Astrocyte of the spinal cord (primary cell): ENCODE results near the gene TBX2.
A peak's percentile ranks its signal among the peaks of the same experiment; 100 is the strongest.

Experiments used
- DNase-seq: peaks from one replicate; pipeline ENCODE4 v3.0.0; 2011; ENCODE audit warnings: low read depth, low spot score
- H3K4me3 ChIP-seq: 2 replicates; pipeline ENCODE4 v1.5.1; 2011; ENCODE audit warnings: low read depth, mild to moderate bottlenecking, low read length, moderate library complexity
- in situ Hi-C: cut with HindIII; loops from 2 replicates; pipeline ENCODE4 v1.10.0; 2017; ENCODE audit warnings: low sequenced_read_pairs
- TF ChIP-seq, protein P1 (sequence below): IDR thresholded peaks from 2 replicates; pipeline ENCODE4 v1.5.1; 2012; ENCODE audit warnings: low read depth, mild to moderate bottlenecking, low read length, inconsistent platforms

Gene TBX2

DNA sequence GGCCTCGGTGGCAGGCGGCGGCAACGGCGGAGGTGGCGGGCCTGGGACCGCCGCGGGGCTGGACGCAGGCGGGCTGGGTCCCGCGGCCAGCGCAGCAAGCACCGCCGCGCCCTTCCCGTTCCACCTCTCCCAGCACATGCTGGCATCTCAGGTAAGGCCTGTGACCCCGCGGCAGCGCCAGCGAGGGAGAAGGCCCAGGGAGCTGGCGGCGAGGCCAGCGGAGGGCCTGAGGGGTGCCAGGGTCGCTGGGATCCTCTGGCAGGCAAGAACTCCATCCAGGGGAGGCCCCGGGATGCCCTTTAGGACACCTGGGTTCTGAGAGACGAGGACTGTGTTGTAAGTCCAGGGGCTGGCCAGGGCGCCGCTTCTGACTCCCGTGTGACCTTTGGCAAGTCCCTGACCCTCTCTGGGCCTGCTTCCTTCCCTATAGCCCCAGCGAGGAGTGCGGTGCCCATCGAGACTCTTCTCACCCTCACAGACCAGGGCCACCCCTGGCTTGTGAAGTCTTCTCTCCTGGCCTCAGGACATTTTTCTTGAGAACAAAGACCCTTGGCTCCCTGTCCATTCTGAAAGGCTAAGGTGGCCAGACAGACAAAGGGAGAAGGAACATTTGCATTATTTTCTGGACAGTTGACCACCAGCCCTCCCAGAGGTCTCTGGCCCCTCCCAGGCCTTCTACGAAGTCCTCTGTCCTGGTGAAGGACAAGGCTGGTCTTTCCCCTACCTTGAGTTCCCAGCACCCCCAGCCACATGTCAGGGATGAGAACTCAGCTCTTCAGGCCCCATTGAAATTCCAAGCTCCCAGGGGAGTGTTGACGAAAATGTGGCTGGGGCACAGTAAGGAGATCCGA lies 6.3 kb downstream of the TBX2 start:
- H3K4me3 ChIP-seq: no peak overlapping the region
- DNase-seq: no peak
- TF ChIP-seq, protein P1, sequence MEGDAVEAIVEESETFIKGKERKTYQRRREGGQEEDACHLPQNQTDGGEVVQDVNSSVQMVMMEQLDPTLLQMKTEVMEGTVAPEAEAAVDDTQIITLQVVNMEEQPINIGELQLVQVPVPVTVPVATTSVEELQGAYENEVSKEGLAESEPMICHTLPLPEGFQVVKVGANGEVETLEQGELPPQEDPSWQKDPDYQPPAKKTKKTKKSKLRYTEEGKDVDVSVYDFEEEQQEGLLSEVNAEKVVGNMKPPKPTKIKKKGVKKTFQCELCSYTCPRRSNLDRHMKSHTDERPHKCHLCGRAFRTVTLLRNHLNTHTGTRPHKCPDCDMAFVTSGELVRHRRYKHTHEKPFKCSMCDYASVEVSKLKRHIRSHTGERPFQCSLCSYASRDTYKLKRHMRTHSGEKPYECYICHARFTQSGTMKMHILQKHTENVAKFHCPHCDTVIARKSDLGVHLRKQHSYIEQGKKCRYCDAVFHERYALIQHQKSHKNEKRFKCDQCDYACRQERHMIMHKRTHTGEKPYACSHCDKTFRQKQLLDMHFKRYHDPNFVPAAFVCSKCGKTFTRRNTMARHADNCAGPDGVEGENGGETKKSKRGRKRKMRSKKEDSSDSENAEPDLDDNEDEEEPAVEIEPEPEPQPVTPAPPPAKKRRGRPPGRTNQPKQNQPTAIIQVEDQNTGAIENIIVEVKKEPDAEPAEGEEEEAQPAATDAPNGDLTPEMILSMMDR: no peak
- in situ Hi-C loops: no loop called here

DNA sequence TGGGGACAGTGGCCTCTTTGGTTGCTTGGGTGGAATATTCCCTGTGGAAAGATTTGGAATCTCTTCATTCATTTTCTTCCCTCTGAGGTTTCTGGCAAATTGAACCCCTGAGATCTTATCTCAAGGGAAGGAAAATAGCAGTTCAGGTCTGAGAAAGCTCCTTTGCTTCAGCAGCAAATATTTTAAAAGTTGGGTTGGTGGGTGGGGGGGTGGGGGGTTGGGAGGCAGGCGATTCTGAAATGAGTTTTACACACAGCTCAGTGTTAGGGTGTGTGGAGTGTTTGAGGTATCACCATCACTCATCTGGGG lies 6.8 kb downstream of the TBX2 start:
- H3K4me3 ChIP-seq: no peak overlapping the region
- in situ Hi-C loops: no loop called here
- TF ChIP-seq, protein P1: no peak
- no peak for DNase-seq

DNA sequence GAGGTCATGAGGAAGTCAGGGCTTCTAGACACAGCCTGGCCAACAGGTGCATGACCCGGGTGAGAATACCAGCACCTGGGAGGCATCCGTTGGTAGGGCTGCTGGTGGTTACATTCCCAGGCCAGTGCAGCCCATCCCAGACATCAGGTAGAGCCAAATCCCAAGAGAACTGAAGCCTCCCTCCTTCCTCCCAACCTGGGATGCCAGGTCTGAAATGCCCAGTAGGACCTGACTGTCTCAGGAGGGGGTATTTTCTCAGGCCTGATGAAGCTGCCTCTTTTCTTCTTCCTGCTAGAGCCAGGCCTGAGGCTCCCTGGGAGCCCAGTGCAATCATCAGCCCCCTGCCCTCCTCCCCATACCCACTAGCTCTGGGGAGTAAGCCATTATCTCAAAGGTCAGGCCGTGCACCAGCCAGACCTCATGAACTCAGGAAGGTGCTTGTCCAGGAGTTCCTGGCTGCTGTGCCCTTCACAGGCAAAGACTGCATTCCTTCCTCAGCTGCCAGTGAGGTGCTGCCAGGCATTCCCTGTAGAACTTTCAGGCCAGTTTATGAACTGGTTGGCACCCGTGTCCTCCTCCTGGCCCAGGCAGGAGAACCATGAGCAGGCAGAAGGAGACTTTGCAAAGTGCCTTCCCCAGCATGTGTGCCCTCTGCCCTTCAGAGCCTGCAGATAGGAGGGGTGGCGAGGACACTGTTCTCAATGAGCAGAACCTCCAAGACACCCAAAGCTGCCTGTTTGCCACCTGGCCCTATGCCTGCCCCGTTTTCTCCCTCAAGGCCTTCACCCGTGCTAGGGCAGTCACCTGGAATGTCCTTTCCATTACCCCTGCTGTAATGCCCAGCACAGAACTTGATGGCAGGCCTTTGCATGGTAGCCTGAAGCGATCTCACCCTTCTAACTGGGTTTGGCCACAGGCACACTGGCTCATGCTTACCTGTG lies 7.6 kb downstream of the TBX2 start:
- TF ChIP-seq, protein P1: no peak
- H3K4me3 ChIP-seq: no peak overlapping the region
- no peak for DNase-seq
- in situ Hi-C loops: no loop called here

DNA sequence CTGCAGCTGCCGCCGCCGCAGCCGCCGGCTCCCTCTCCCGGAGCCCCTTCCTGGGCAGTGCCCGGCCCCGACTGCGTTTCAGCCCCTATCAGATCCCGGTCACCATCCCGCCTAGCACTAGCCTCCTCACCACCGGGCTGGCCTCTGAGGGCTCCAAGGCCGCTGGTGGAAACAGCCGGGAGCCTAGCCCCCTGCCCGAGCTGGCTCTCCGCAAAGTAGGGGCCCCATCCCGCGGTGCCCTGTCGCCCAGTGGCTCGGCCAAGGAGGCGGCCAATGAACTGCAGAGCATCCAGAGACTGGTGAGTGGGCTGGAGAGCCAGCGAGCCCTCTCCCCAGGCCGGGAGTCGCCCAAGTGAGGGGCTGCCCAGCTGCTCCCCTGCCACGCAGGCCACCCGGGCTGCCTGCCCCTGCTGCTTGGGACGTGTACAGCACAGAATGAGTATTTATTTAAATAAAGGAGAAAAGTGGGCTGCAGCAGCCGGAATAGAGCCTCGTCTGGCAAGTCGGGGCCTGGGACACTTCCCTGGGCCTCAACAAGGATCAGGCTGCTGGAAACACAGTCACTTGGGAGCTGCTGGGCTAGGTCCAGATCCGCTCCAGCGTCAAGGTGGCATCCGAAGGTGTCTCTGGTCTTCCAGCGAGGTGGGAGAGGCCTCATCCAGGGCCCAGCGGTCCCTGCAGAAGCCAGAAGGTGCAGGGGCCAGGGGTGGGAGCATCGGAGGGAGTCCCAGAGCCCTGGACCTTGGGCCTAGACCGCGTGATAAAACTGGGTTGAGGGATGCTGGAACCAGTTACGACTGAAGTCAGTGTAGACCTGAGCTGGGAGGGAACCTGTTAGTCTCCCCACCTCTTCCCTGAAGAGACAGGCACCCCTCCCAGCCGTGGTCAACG lies 8.8 kb downstream of the TBX2 start:
- no peak for DNase-seq
- in situ Hi-C loops: no loop called here
- no peak overlapping the region for H3K4me3 ChIP-seq
- TF ChIP-seq, protein P1: no peak

DNA sequence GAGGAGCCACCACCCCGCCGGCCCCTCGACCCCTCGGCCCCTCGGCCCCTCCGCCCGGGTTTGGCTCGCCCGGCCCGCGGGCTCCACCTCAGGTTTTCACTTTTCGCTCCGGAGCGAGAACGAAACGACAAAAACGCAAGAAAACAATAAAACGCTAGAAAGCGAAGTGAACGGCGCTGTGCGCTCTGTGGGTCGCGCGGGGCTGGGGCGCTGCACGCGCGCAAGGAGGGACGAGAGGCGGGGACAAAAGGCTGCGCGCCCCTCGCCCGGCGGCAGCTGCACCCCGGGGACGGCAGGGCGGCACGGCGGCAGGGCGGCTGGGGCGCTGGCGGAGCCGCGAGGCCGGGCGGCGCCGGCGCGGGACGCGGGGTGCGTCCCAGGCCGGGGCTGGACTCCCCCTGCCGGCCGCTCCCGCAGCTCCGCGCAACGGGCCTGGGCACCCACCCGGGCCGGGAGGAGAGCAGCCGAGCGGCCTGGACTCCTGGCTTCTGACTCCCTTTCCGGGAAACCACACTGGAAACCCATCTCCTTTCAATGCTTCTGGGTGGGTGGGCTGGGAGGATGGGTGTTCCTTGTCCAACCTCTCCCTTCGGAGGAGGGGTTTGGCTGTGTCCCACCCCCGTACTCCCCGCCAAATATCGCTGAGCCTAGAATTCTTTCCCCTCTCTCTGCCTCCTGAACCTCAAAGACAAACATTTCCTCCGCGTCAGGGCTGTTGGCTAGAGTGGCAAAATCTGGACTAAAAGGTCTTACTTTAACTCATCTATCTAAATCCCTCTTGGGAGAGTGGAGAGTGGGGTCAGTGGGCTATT lies 9.9 kb downstream of the TBX2 start:
- TF ChIP-seq, protein P1: peak; percentile 53
- no peak for DNase-seq
- in situ Hi-C loops: no loop called here
- peak overlapping the region; percentile 38 for H3K4me3 ChIP-seq
